Stimulated activated CD8-positive, alpha-beta memory T cell treated with anti-CD3 and anti-CD28 coated beads, Interleukin-7, amount 100 ng/mL, for 1 hour (primary cell): ENCODE measurements around the gene RHCE.
"Not testable (repeated sequence)": the region's sequence is repeated elsewhere in the genome, so short reads cannot be mapped to it uniquely, and the experiment has no call there.

Experiments
- DNase-seq, 2 donors: peaks; one replicate each; pipeline ENCODE4 v3.0.0-alpha.2; 2020; ENCODE audit warnings: low read depth in 2 of 2

Gene RHCE

GRCh38 chr1:25342846-25343245, 77.8 kb downstream of the RHCE start:
- DNase-seq: no peak

GRCh38 chr1:25341746-25342145, 78.9 kb downstream of the RHCE start:
- no peak for DNase-seq

- DNase-seq: no peak
Measured at GRCh38 chr1:25338986-25339385, 81.6 kb downstream of the RHCE start.

GRCh38 chr1:25338188-25338981, 82.2 kb downstream of the RHCE start, which contains the start of gene TMEM50A:
Gene TMEM50A (plus strand): TSS chr1:25338334. CDS start chr1:25340487, 2,153 bp downstream.
- DNase-seq: peak; percentile 78 to 82

- not testable (repeated sequence) for DNase-seq
Measured at GRCh38 chr1:25337483-25338187, 83.0 kb downstream of the RHCE start.

- not testable (repeated sequence) for DNase-seq
Measured at GRCh38 chr1:25336922-25337354, 83.7 kb downstream of the RHCE start.

GRCh38 chr1:25329950-25330349, 90.7 kb downstream of the RHCE start:
- DNase-seq: not testable (repeated sequence)

GRCh38 chr1:25329336-25329735, 91.3 kb downstream of the RHCE start:
- not testable (repeated sequence) for DNase-seq

- DNase-seq: not testable (repeated sequence)
Measured at GRCh38 chr1:25328791-25329185, 91.8 kb downstream of the RHCE start.

- DNase-seq: not testable (repeated sequence)
Measured at GRCh38 chr1:25327864-25328790, 92.5 kb downstream of the RHCE start.

GRCh38 chr1:25324407-25324806, 96.2 kb downstream of the RHCE start:
- DNase-seq: not testable (repeated sequence)

- not testable (repeated sequence) for DNase-seq
Measured at GRCh38 chr1:25322127-25322526, 98.5 kb downstream of the RHCE start.

GRCh38 chr1:25320314-25320938, 100.2 kb downstream of the RHCE start:
- not testable (repeated sequence) for DNase-seq

- not testable (repeated sequence) for DNase-seq
Measured at GRCh38 chr1:25312806-25313470, 107.7 kb downstream of the RHCE start.
